22Rv1 (cell line): Measurements from ENCODE around the gene LIMS4.
"Not testable (repeated sequence)": the region's sequence is repeated elsewhere in the genome, so short reads cannot be mapped to it uniquely, and the experiment has no call there.

Experiments
- CTCF ChIP-seq: fragments of 450-650 bp; IDR thresholded peaks from 2 replicates; pipeline ENCODE4 v1.5.1; 2017; ENCODE audit warnings: mild to moderate bottlenecking
- ZFX ChIP-seq: fragments of 450-650 bp; IDR thresholded peaks from 2 replicates; pipeline ENCODE4 v1.6.1; 2017; ENCODE audit warnings: antibody characterized with exemption, borderline replicate concordance

GRCh38 chr2:110404246-110404645 lies 68.4 kb downstream of the LIMS4 start:
- not testable (repeated sequence) for TF ChIP-seq CTCF, ZFX
